ENCODE measurements around the gene UVRAG. TPM values are rescaled to one million over a fixed set of nuclear protein-coding genes. Genes with fewer than 3 reads are reported as not detected.

UVRAG gene
- total and polyA plus RNA-seq, 4 donors, result 4.4 to 15.1 (median 10.0) TPM

DNA sequence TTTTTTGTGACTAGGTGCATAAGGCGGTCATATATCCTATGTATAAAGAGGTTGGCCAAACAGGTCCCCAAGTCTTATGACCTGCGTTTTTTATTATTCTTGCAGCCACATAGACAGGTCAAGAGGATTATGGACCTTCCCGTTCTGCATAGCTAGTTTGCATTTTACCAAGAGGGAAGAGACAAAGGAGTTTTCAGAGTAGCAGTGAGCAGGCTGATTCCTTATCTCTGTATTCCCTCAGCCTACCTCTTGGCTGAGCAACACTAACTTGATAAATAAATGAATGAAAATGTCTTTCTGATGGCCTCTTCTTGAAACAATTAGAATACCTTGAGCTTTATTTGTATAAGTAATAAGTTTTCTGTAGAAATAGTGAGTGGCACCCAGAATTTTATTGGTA, 210.8 kb downstream of the UVRAG start:
- 97% methylated on average over 3 of the region's 3 CpGs for WGBS
- Histone ChIP-seq H3K4me1 (ENCODE audit: control insufficient read depth in 4 of 4, insufficient read depth in 4 of 4, low read length in 3 of 4) (no peaks in the 10 kb centered on the region), H3K36me3 (ENCODE audit: control insufficient read depth in 4 of 4, insufficient read depth in 3 of 4, low read depth in 1 of 4, low read length in 3 of 4) (no peaks in the 10 kb centered on the region), H3K27me3 (ENCODE audit: control insufficient read depth in 4 of 4, insufficient read depth in 4 of 4, low read length in 3 of 4) (no peaks in the 10 kb centered on the region), H3K4me3 (ENCODE audit: low read depth in 1 of 3, low read length in 3 of 3) (no peak overlapping the region), H3K9ac (ENCODE audit: low read depth in 1 of 2, low read length in 2 of 2) (no peak overlapping the region), H3K9me3 (ENCODE audit: control insufficient read depth in 4 of 4, low read length in 3 of 4) (no peaks in the 10 kb centered on the region), H3K27ac (ENCODE audit: low read depth in 1 of 2, low read length in 2 of 2) (no peak overlapping the region)
- DNase-seq (ENCODE audit: low spot score), result no peak
- TF ChIP-seq HNF4A (conservative IDR thresholded peaks at IDR 0.05), result no peak
- no peak for TF ChIP-seq EGR1 (IDR thresholded peaks at IDR 0.05; ENCODE audit: low read depth in 2 of 2)
- TF ChIP-seq GABPA (IDR thresholded peaks at IDR 0.05 in 1 of 2, conservative IDR thresholded peaks at IDR 0.05 in 1 of 2), result no peak
- TF ChIP-seq MAX (IDR thresholded peaks at IDR 0.05), result no peak
- no peak for TF ChIP-seq FOXA2 (IDR thresholded peaks at IDR 0.05)
- no peak for TF ChIP-seq HNF4G (IDR thresholded peaks at IDR 0.05)
- TF ChIP-seq JUND (IDR thresholded peaks at IDR 0.05), result no peak
- TF ChIP-seq YY1 (IDR thresholded peaks at IDR 0.05), result no peak
- no peak for TF ChIP-seq TAF1 (conservative IDR thresholded peaks at IDR 0.05)
- no peak for TF ChIP-seq CTCF (IDR thresholded peaks at IDR 0.05; ENCODE audit: low read depth, low read length, missing input control)
- TF ChIP-seq RXRA (IDR thresholded peaks at IDR 0.05), result no peak
- no peak for TF ChIP-seq FOXA1 (IDR thresholded peaks at IDR 0.05)
- TF ChIP-seq NR2F2 (IDR thresholded peaks at IDR 0.05), result no peak
- no peak for TF ChIP-seq RAD21 (IDR thresholded peaks at IDR 0.05)
- TF ChIP-seq, protein P1, sequence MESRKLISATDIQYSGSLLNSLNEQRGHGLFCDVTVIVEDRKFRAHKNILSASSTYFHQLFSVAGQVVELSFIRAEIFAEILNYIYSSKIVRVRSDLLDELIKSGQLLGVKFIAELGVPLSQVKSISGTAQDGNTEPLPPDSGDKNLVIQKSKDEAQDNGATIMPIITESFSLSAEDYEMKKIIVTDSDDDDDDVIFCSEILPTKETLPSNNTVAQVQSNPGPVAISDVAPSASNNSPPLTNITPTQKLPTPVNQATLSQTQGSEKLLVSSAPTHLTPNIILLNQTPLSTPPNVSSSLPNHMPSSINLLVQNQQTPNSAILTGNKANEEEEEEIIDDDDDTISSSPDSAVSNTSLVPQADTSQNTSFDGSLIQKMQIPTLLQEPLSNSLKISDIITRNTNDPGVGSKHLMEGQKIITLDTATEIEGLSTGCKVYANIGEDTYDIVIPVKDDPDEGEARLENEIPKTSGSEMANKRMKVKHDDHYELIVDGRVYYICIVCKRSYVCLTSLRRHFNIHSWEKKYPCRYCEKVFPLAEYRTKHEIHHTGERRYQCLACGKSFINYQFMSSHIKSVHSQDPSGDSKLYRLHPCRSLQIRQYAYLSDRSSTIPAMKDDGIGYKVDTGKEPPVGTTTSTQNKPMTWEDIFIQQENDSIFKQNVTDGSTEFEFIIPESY (IDR thresholded peaks at IDR 0.05), result no peak
- TF ChIP-seq ATF3 (IDR thresholded peaks at IDR 0.05), result no peak
- no peak for TF ChIP-seq REST (IDR thresholded peaks at IDR 0.05)
- TF ChIP-seq SP1 (IDR thresholded peaks at IDR 0.05), result no peak
